PC-3 (cell line): ENCODE results near the gene TCF3. TPM values are rescaled to one million over a fixed set of nuclear protein-coding genes. Genes with fewer than 3 reads are reported as not detected.

Experiments
- ATAC-seq: fragments of 200-7000 bp; cut with Tn5 transposase; 2 replicates; pipeline ENCODE4 v1.9.1; 2020; ENCODE audit warnings: mild to moderate bottlenecking, moderate library complexity
- BruUV-seq: library from RNA; stranded (reverse); fragments of 400-500 nt; replicated peaks from 2 replicates; lab custom pipeline; 2021; lab: Mats Ljungman, UMichigan
- CTCF ChIA-PET: fragments of 300-600 bp; sonication (Branson Sonifier 250); formaldehyde crosslinking; loops from one replicate; lab custom pipeline; 2022; ENCODE audit warnings: antibody characterized with exemption; lab: Charles Lee
- POLR2A ChIA-PET: fragments of 300-600 bp; sonication (Branson Sonifier 250); formaldehyde crosslinking; loops from one replicate; lab custom pipeline; 2022; ENCODE audit warnings: antibody characterized with exemption; ENCODE audit not compliant: unreplicated experiment; lab: Charles Lee
- DNase-seq: peaks from one replicate; pipeline ENCODE4 v3.0.0-alpha.2; 2015
- H2AFZ ChIP-seq: fragments of 300-600 bp; sonication (generic); 2 replicates; pipeline ENCODE4 v1.6.0; 2016; ENCODE audit warnings: antibody characterized with exemption, low read length
- H3F3A ChIP-seq: fragments of 300-600 bp; sonication (generic); one replicate; pipeline ENCODE4 v1.6.0; 2017; ENCODE audit warnings: antibody characterized with exemption, low read length, control low read depth, mild to moderate bottlenecking; ENCODE audit not compliant: unreplicated experiment
- H3K27ac ChIP-seq: fragments of 300-600 bp; sonication (generic); 2 replicates; pipeline ENCODE4 v1.5.1; 2016; ENCODE audit warnings: mild to moderate bottlenecking, low read length
- H3K27me3 ChIP-seq: fragments of 300-600 bp; sonication (generic); 2 replicates; pipeline ENCODE4 v1.6.1; 2016; ENCODE audit warnings: low read length, mixed read lengths
- H3K36me3 ChIP-seq: fragments of 300-600 bp; sonication (generic); 2 replicates; pipeline ENCODE4 v1.6.1; 2016; ENCODE audit warnings: low read depth, mixed run types, low read length, mixed read lengths
- H3K4me1 ChIP-seq: fragments of 300-600 bp; sonication (generic); 2 replicates; pipeline ENCODE4 v1.5.1; 2016; ENCODE audit warnings: low read length; ENCODE audit not compliant: insufficient read depth
- H3K4me2 ChIP-seq: fragments of 300-600 bp; sonication (generic); 2 replicates; pipeline ENCODE4 v1.6.0; 2016; ENCODE audit warnings: low read length
- H3K4me3 ChIP-seq: fragments of 300-600 bp; sonication (generic); 2 replicates; pipeline ENCODE4 v1.5.1; 2016; ENCODE audit warnings: mild to moderate bottlenecking, low read length, mixed read lengths
- H3K79me2 ChIP-seq: fragments of 300-600 bp; sonication (generic); 2 replicates; pipeline ENCODE4 v1.6.1; 2017; ENCODE audit warnings: low read length, mixed read lengths
- H3K9ac ChIP-seq: fragments of 300-600 bp; sonication (generic); 2 replicates; pipeline ENCODE4 v1.6.0; 2016; ENCODE audit warnings: mild to moderate bottlenecking, low read length
- H3K9me2 ChIP-seq: fragments of 300-600 bp; sonication (generic); replicated peaks from 2 replicates; pipeline ENCODE4 v1.6.1; 2016; ENCODE audit warnings: mixed run types, low read length, mixed read lengths
- H3K9me3 ChIP-seq: fragments of 300-600 bp; sonication (generic); 2 replicates; pipeline ENCODE4 v1.6.1; 2016; ENCODE audit warnings: low read length, mixed read lengths
- H4K20me1 ChIP-seq: fragments of 300-600 bp; sonication (generic); 2 replicates; pipeline ENCODE4 v1.6.1; 2016; ENCODE audit warnings: low read length, mixed read lengths
- EZH2 ChIP-seq: fragments of 300-600 bp; sonication (generic); IDR thresholded peaks from one replicate; pipeline ENCODE4 v1.6.1; 2017; ENCODE audit warnings: antibody characterized with exemption, mild to moderate bottlenecking, low read length; ENCODE audit not compliant: unreplicated experiment
- EZH2phosphoT487 ChIP-seq: fragments of 300-600 bp; sonication (generic); IDR thresholded peaks from 2 replicates; pipeline ENCODE4 v1.6.1; 2018; ENCODE audit warnings: mild to moderate bottlenecking, antibody characterized with exemption, low read length, borderline replicate concordance
- intact Hi-C: fragments of 100-400 bp; cut with micrococcal nuclease; formaldehyde crosslinking; loops from 2 replicates; pipeline ENCODE4 v1.9.0; 2023
- total RNA-seq: library from RNA; depleted of rRNA; stranded (reverse); fragments of >200 nt; gene quantifications from 2 replicates; pipeline ENCODE4 v1.2.3, GENCODE V29; 2014
- TF ChIP-seq, protein P1 (sequence below): fragments of 300-600 bp; sonication (generic); conservative IDR thresholded peaks from 2 replicates; pipeline ENCODE4 v1.5.1; 2017; ENCODE audit warnings: antibody characterized with exemption, low read depth, mild to moderate bottlenecking, low read length

TCF3 gene
- total RNA-seq, 1 experiment from 2014 or later, result 147 TPM

GRCh38 chr19:1621021-1621420 lies 31.4 kb downstream of the TCF3 start:
- no peak overlapping the region for H3K4me2 ChIP-seq
- DNase-seq (no peak), ATAC-seq (no peak)
- no peak overlapping the region for H3K27ac ChIP-seq
- no peaks in the 10 kb centered on the region for H4K20me1 ChIP-seq
- no TSS peak for BruUV-seq
- no peak overlapping the region for H3K9ac ChIP-seq
- no peak overlapping the region for H3K4me3 ChIP-seq
- no peaks in the 10 kb centered on the region for H3K9me2 ChIP-seq
- POLR2A ChIA-PET, result no interaction called here
- no peaks in the 10 kb centered on the region for H3K4me1 ChIP-seq
- H3F3A ChIP-seq, result no peaks in the 10 kb centered on the region
- CTCF ChIA-PET, result no interaction called here
- H2AFZ ChIP-seq, result no peak overlapping the region
- no peaks in the 10 kb centered on the region for H3K36me3 ChIP-seq
- intact Hi-C loops, result no loop called here
- no peaks in the 10 kb centered on the region for H3K9me3 ChIP-seq
- TF ChIP-seq EZH2 (no peak), EZH2phosphoT487 (no peak)
- TF ChIP-seq, protein P1, sequence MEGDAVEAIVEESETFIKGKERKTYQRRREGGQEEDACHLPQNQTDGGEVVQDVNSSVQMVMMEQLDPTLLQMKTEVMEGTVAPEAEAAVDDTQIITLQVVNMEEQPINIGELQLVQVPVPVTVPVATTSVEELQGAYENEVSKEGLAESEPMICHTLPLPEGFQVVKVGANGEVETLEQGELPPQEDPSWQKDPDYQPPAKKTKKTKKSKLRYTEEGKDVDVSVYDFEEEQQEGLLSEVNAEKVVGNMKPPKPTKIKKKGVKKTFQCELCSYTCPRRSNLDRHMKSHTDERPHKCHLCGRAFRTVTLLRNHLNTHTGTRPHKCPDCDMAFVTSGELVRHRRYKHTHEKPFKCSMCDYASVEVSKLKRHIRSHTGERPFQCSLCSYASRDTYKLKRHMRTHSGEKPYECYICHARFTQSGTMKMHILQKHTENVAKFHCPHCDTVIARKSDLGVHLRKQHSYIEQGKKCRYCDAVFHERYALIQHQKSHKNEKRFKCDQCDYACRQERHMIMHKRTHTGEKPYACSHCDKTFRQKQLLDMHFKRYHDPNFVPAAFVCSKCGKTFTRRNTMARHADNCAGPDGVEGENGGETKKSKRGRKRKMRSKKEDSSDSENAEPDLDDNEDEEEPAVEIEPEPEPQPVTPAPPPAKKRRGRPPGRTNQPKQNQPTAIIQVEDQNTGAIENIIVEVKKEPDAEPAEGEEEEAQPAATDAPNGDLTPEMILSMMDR, result no peak
- H3K27me3 ChIP-seq, result no peaks in the 10 kb centered on the region
- H3K79me2 ChIP-seq, result no peaks in the 10 kb centered on the region

DNA sequence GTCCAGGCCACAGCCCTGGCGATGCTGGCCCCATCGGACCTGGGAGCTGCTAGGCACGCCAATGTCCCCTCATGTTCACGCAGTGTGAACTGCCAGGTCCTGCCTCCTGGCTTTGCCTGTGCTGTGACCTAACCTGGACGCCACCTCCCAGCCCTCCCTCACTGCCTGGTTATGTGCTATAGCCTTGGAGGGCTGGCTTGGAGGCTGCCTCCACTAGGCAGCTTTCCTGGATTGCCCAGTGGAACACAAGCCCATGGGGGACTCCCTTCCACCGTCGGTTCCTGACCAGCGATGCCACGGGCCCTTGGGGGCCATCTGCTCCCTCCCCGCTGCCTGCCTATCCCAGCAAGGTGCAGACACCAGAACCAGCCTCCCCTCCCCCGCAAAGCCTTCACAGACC lies 31.9 kb downstream of the TCF3 start:
- H3F3A ChIP-seq, result no peaks in the 10 kb centered on the region
- H4K20me1 ChIP-seq, result no peaks in the 10 kb centered on the region
- H3K4me3 ChIP-seq, result no peak overlapping the region
- H3K9ac ChIP-seq, result no peak overlapping the region
- H3K9me3 ChIP-seq, result no peaks in the 10 kb centered on the region
- H3K4me2 ChIP-seq, result no peak overlapping the region
- no peak overlapping the region for H3K27ac ChIP-seq
- no peak for ATAC-seq
- no peak for TF ChIP-seq EZH2
- no peak for TF ChIP-seq EZH2phosphoT487
- TF ChIP-seq, protein P1, result no peak
- intact Hi-C loops, result no loop called here
- H2AFZ ChIP-seq, result no peak overlapping the region
- CTCF ChIA-PET, result no interaction called here
- H3K4me1 ChIP-seq, result no peaks in the 10 kb centered on the region
- no peak for DNase-seq
- no peaks in the 10 kb centered on the region for H3K9me2 ChIP-seq
- POLR2A ChIA-PET, result no interaction called here
- no peaks in the 10 kb centered on the region for H3K79me2 ChIP-seq
- H3K27me3 ChIP-seq, result no peaks in the 10 kb centered on the region
- H3K36me3 ChIP-seq, result no peaks in the 10 kb centered on the region; the same call in 1 of the 2 replicates
- BruUV-seq, result no TSS peak

GRCh38 chr19:1619703-1620102 lies 32.7 kb downstream of the TCF3 start:
- DNase-seq (no peak), ATAC-seq (no peak)
- Histone ChIP-seq H2AFZ (no peak overlapping the region), H3K4me1 (no peaks in the 10 kb centered on the region), H3K9me3 (no peaks in the 10 kb centered on the region), H3K36me3 (no peaks in the 10 kb centered on the region; the same call in 1 of the 2 replicates), H3K9ac (no peak overlapping the region), H4K20me1 (no peaks in the 10 kb centered on the region), H3F3A (no peaks in the 10 kb centered on the region), H3K9me2 (no peaks in the 10 kb centered on the region), H3K4me2 (no peak overlapping the region), H3K4me3 (no peak overlapping the region), H3K27ac (no peak overlapping the region), H3K27me3 (no peaks in the 10 kb centered on the region), H3K79me2 (no peaks in the 10 kb centered on the region)
- ChIA-PET POLR2A (no interaction called here), CTCF (no interaction called here)
- intact Hi-C loops, result no loop called here
- BruUV-seq, result no TSS peak
- TF ChIP-seq EZH2phosphoT487, result no peak
- TF ChIP-seq EZH2, result no peak
- TF ChIP-seq, protein P1, result no peak
